GM21528 (cell line): ENCODE results near the gene CD69.
"Not testable (repeated sequence)": the region's sequence is repeated elsewhere in the genome, so short reads cannot be mapped to it uniquely, and the experiment has no call there.

Experiments
- ATAC-seq: cut with Tn5 transposase; IDR thresholded peaks from one replicate; pipeline ENCODE4 v1.9.1; 2021; ENCODE audit warnings: mild to moderate bottlenecking, moderate library complexity; ENCODE audit not compliant: unreplicated experiment, low FRiP score

Gene CD69

GRCh38 chr12:9751204-9752144, 9.2 kb downstream of the CD69 start:
- no peak for ATAC-seq

GRCh38 chr12:9750276-9751203, 10.2 kb downstream of the CD69 start:
- no peak for ATAC-seq

DNA sequence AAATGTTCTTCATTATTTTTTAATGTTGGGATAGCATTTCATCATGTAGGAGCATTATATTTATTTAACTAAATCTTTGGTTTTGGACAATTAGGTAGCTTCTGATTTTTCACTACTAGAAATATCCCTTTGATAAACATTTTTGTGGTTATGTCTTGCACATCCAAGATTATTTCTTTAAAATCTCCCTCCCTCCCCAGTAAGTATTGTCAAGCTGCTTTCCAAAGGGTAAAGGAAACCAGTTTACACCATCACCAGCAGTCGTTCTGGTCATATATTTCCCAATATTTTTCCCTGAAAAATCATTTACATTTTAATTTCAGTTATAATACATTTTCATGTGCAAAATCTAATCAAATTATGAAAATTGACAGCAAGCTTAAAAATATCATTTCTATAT, 11.1 kb downstream of the CD69 start:
- ATAC-seq = no peak

DNA sequence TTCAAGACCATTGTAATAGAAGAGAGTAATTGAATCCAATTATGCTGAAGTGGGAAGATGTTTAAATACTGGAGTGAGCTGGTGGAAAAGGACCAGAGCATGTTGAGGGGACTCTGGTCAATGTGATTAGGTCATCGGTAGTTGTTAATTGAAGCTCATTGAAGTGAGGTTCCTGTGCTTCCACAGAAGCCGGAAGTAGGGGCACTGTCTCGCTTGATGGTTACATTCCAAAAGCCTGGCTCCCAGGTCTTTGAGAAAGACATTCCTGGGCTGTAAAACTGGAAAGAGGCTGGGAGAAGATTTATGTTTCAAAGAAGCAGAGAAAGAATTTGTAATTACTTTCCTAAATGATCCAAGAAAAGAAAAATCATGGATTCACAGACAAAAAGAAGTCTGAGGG, 15.5 kb downstream of the CD69 start:
- no peak for ATAC-seq

GRCh38 chr12:9742661-9743060, 18.0 kb downstream of the CD69 start:
- ATAC-seq = no peak

GRCh38 chr12:9741726-9742125, 19.0 kb downstream of the CD69 start:
- ATAC-seq = peak; percentile 79

GRCh38 chr12:9740106-9740750, 20.5 kb downstream of the CD69 start:
- no peak for ATAC-seq

DNA sequence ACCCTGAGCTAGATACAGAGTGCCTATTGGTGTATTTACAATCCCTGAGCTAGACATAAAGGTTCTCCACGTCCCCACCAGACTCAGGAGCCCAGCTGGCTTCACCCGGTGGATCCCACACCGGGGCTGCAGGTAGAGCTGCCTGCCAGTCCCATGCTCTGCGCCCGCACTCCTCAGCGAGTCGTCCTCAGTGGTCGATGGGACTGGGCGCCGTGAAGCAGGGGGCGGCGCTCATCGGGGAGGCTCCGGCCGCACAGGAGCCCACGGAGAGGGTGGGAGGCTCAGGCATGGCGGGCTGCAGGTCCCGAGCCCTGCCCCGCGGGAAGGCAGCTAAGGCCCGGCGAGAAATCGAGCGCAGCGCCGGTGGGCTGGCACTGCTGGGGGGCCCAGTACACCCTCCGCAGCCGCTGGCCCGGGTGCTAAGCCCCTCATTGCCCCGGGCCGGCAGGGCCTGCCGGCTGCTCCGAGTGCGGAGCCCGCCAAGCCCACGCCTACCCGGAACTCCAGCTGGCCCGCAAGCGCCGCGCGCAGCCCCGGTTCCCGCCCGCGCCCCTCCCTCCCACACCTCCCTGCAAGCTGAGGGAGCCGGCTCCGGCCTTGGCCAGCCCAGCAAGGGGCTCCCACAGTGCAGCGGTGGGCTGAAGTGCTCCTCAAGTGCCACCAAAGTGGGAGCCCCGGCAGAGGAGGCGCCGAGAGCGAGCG, 21.1 kb downstream of the CD69 start:
- not testable (repeated sequence) for ATAC-seq

DNA sequence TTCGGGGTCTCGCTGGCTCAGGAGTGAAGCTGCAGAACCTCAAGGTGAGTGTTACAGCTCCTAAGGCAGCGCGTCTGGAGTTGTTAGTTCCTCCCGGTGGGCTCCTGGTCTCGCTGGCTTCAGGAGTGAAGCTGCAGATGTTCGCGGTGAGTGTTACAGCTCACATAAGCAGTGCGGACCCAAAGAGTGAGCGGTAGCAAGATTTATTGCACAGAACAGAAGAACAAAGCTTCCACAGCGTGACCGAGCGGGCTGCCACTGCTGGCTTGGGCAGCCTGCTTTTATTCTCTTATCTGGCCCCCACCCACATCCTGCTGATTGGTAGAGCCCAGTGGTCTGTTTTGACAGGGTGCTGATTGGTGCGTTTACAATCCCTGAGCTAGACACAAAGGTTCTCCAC, 21.8 kb downstream of the CD69 start:
- not testable (repeated sequence) for ATAC-seq

DNA sequence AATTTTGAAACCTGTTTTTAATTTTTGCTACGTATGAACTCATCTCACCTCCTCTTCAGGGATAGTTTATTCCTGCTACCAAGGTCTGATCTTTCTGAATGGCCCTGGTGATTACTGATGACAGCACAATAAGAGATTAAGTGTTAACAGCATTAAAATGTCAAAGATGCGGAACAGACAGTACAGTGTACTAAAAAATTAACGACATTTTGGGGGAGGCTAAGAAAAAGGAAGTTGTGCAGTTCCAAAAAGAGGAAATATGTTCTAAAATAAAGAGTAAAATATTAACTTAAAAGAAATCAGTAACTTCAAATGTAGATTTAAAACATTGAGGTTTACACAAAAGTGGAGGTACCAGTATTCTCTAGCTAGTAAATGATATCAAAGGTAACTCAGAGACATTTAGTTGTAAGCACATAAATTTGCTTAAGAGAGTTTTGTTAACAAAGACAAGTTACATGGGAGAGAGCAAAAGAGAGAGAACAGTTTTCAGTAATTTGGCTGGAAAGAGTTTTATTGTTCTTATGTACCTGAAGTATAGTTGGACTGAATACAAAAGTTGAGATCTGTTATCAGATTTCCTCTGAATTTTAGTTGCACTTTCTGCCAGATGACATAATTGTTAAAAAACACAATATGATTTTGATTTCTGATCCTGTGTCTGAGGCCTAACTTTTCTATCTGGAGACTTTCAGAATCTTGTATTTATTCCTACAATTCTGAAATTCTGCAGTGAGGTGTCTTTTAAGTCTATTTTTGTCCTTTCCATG, 23.6 kb downstream of the CD69 start:
- no peak for ATAC-seq

GRCh38 chr12:9735601-9736000, 25.1 kb downstream of the CD69 start:
- no peak for ATAC-seq

GRCh38 chr12:9732921-9733461, 27.7 kb downstream of the CD69 start, which contains the start of gene CLECL1:
Gene CLECL1, minus strand, starts transcription at chr12:9733097.
- ATAC-seq = peak; percentile 42

DNA sequence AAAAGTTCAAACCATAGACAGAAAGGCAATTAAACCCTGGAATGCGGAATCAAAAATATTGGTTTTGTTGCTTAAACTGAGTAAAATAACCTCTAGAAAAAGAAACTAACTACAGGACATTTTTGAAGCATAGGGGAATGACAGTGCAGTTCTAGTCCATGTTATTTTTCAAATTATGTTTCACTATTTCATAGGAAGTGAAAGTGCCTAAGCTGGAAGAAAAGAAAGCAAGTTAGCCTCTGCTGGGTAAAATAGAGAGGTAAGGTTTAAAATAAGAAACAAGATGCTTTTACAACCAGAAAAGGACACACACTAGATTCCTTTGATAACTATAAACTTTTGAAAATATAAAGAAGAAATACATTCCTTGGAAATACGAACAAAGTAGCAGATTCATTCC, 28.9 kb downstream of the CD69 start:
- no peak for ATAC-seq

GRCh38 chr12:9731393-9731792, 29.3 kb downstream of the CD69 start:
- ATAC-seq = no peak

DNA sequence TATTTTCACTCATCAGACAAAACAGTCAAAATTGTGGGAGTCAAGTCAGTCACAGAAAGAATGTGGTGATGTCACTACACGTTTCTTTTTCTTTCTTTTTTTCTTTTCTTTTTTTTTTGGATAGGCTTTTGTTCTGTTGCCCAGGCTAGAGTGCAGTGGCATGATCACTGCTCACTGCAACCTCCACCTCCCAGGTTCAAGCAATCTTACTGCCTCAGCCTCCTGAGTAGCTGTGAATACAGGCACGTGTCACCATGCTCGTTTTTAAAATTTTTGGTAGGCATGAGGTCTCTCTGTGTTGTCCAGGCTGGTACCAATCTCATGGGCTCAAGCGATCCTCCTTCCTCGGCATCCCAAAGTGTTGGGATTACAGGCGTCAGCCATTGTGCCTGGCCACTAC, 30.1 kb downstream of the CD69 start:
- no peak for ATAC-seq

GRCh38 chr12:9730011-9730410, 30.7 kb downstream of the CD69 start:
- no peak for ATAC-seq

DNA sequence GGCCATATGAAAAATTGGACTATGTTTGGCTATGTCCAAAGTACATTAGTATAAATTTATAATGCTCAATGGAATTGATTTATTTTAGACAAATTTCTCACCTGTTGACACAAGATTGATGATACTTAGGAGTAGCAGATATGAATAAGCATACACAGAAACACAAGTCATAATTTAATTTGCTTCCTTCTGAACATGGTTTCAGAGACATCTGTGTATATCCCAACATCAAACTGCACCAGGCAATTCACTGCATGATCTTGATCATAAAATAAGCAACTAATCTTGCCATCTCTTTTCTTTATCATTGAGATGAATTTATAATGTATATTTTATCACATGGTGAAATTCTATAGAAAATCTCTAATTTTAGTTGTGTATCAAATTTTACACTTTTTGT, 31.6 kb downstream of the CD69 start:
- ATAC-seq = no peak

DNA sequence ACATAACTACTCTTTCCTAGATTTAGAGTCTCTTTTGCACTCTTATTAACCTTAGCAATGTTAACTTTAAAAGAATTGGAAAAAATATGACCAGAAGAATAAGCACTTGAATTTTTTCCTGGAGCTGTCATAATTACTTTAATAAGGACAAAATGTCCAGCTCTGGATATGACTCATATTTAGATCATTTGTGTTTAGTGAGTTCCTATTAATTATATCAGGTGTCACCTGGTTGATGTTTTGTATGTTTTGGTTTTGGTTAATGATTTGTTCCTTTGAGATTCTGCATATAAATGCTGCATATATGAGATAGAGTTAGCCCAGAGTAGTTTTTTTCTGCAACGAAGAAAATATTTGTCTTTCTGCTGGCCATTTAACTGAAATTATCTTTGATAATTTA, 32.9 kb downstream of the CD69 start:
- no peak for ATAC-seq

DNA sequence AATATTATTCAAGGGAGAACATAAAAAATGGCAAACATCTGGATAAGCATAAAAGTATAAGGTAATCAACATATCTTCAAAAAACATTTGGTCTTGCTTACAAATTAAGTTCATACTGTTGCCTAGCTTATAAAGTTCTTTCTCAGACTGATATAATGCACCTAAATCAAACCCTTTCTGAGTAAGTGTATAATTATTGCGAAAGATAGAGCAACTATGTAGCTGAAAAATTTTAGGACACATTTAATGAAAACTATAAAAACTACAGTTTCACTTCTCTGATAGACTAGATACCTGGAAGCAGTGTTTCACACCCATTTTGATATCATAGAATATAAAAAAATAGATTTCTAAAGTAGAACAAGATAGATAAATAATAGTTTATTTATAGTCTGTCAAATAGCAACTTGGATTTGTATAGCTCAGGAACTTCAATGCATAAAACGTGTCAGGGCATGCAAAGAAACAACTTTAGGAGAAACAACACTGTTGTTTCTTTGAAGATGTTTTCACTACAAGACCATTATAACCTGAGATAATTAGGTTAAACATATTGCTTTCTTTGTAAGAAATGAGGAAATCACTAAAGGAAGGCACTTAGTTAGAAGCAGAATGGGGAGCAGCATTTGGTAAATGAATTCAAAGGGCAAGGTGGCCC, 35.4 kb downstream of the CD69 start:
- no peak for ATAC-seq
